Activated CD8-positive, alpha-beta memory T cell treated with anti-CD3 and anti-CD28 coated beads, Interleukin-2, amount 50 U/mL, for 24 hours (primary cell): ENCODE results near the gene TARBP1.

Source experiments
- DNase-seq: peaks from one replicate; pipeline ENCODE4 v3.0.0-alpha.2; 2020; ENCODE audit errors: extremely low read depth

TARBP1 gene

GRCh38 chr1:234348964-234349363 lies 130.0 kb downstream of the TARBP1 start:
- no peak for DNase-seq

- DNase-seq = no peak
Observed at GRCh38 chr1:234345237-234345636, 133.7 kb downstream of the TARBP1 start.

GRCh38 chr1:234342774-234343173 lies 136.2 kb downstream of the TARBP1 start:
- no peak for DNase-seq
